Trophoblast cell (in vitro differentiated cells and primary cell): ENCODE results near the gene CHCHD6.

ENCODE experiments used
- DNase-seq, 2 donors: peaks; one replicate each; pipeline ENCODE4 v3.0.0-alpha.2; 2016
- H2AFZ ChIP-seq: 2 replicates; pipeline ENCODE4 v1.6.1; 2013; ENCODE audit warnings: low read length, moderate library complexity, mild to moderate bottlenecking; ENCODE audit not compliant: insufficient read depth, poor library complexity
- H2AK5ac ChIP-seq: 2 replicates; pipeline ENCODE4 v1.6.1; 2013; ENCODE audit warnings: mild to moderate bottlenecking, low read length
- H2BK120ac ChIP-seq: 2 replicates; pipeline ENCODE4 v1.6.1; 2013; ENCODE audit warnings: low read length, mild to moderate bottlenecking, moderate library complexity; ENCODE audit not compliant: insufficient read depth, poor library complexity
- H2BK12ac ChIP-seq: 2 replicates; pipeline ENCODE4 v1.6.1; 2013; ENCODE audit warnings: mild to moderate bottlenecking, low read length, moderate library complexity
- H2BK5ac ChIP-seq: 2 replicates; pipeline ENCODE4 v1.6.1; 2013; ENCODE audit warnings: low read length, low read depth, moderate library complexity, mild to moderate bottlenecking; ENCODE audit not compliant: poor library complexity
- H3K14ac ChIP-seq: 2 replicates; pipeline ENCODE4 v1.6.1; 2013; ENCODE audit warnings: mild to moderate bottlenecking, low read length
- H3K18ac ChIP-seq: 2 replicates; pipeline ENCODE4 v1.6.1; 2013; ENCODE audit warnings: mild to moderate bottlenecking, low read length
- H3K23ac ChIP-seq: 2 replicates; pipeline ENCODE4 v1.6.1; 2013; ENCODE audit warnings: low read length
- H3K27ac ChIP-seq: 2 replicates; pipeline ENCODE4 v1.5.1; 2013; ENCODE audit warnings: low read depth, mild to moderate bottlenecking, inconsistent platforms, low read length, moderate library complexity
- H3K27me3 ChIP-seq: 2 replicates; pipeline ENCODE4 v1.6.1; 2013; ENCODE audit warnings: inconsistent platforms, mild to moderate bottlenecking, low read length, moderate library complexity; ENCODE audit not compliant: insufficient read depth
- H3K36me3 ChIP-seq, 2 experiments: 1 replicate in 1 of 2; 2 replicates in 1 of 2; pipeline ENCODE4 v1.6.1; 2013; ENCODE audit warnings: low read length in 2 of 2, mild to moderate bottlenecking in 2 of 2, moderate library complexity in 1 of 2; ENCODE audit not compliant: insufficient read depth in 2 of 2, control insufficient read depth in 1 of 2
- H3K4ac ChIP-seq: 2 replicates; pipeline ENCODE4 v1.6.1; 2013; ENCODE audit warnings: low read depth, mild to moderate bottlenecking, low read length, moderate library complexity
- H3K4me1 ChIP-seq, 2 experiments: 1 replicate in 1 of 2; 2 replicates in 1 of 2; pipeline ENCODE4 v1.6.1; 2013; ENCODE audit warnings: low read length in 2 of 2, mild to moderate bottlenecking in 2 of 2, moderate library complexity in 1 of 2; ENCODE audit not compliant: insufficient read depth in 2 of 2, control insufficient read depth in 1 of 2
- H3K4me2 ChIP-seq: 2 replicates; pipeline ENCODE4 v1.6.1; 2013; ENCODE audit warnings: inconsistent platforms, mild to moderate bottlenecking, low read length, moderate library complexity
- H3K4me3 ChIP-seq: 2 replicates; pipeline ENCODE4 v1.5.1; 2013; ENCODE audit warnings: mild to moderate bottlenecking, low read depth, low read length, inconsistent platforms
- H3K79me1 ChIP-seq: one replicate; pipeline ENCODE4 v1.6.1; 2013; ENCODE audit warnings: low read length
- H3K79me2 ChIP-seq: 2 replicates; pipeline ENCODE4 v1.6.1; 2013; ENCODE audit warnings: low read length, mild to moderate bottlenecking; ENCODE audit not compliant: control insufficient read depth, insufficient read depth, poor library complexity
- H3K9ac ChIP-seq: 2 replicates; pipeline ENCODE4 v1.6.1; 2013; ENCODE audit warnings: mild to moderate bottlenecking, low read length
- H3K9me3 ChIP-seq: 2 replicates; pipeline ENCODE4 v1.6.1; 2013; ENCODE audit warnings: low read depth, mild to moderate bottlenecking, control low read depth, inconsistent platforms, low read length; ENCODE audit not compliant: insufficient read depth
- H4K12ac ChIP-seq: 2 replicates; pipeline ENCODE4 v1.6.1; 2013; ENCODE audit warnings: low read depth, mild to moderate bottlenecking, low read length, moderate library complexity
- H4K8ac ChIP-seq: 2 replicates; pipeline ENCODE4 v1.6.1; 2013; ENCODE audit warnings: low read depth, mild to moderate bottlenecking, low read length, moderate library complexity
- H4K91ac ChIP-seq: one replicate; pipeline ENCODE4 v1.6.1; 2013; ENCODE audit warnings: low read depth, mild to moderate bottlenecking, low read length, moderate library complexity
- WGBS: extraction: QIAGEN DNeasy Blood & Tissue Kit; methylation state at CpG from one replicate; pipeline ENCODE4 v1.1.7; 2013; ENCODE audit warnings: missing lambda C conversion rate; ENCODE audit not compliant: insufficient read length, insufficient coverage; ENCODE audit errors: extremely low coverage; 5-methylcytosine and 5-hydroxymethylcytosine counted together

CHCHD6 gene

DNA sequence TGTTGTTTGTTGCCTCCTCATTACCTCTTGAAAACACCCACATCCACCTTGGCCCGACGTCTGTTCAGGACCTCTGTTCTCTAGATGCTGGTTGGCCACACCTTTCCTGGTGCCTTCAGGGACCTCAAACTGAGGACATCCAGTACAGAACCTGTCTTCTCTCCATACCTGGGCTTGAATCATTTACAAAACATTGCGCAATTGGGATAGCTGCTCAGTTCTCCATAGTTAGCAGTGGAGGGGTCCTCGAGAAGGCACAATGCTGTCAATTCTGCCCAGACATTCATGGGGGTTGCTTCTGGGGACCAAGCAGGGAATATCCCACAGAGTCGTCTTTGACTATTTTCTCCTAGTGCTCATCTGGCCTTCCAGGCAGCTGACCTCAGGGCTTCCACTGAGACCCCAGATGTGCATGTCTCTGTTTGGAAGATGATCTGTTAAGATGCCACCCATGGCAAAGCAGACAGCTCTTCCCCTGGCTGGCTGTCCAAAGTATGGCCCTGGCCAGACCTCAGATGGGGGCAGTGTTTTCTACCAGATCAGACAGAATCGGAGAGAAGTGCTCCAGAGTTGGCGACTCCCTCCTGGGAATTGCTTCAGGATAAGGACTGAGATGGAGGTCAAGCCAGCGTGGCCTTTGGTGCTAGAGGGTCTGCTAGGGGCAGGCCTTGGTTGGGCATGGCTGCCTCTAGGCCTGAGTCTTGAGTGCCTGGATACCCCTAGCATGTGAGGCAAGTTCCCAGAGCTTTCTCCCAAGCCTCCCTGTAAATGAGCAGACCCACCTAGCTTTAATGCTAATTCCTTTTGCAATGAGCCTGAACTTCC, 46.1 kb downstream of the CHCHD6 start:
- H3K4me3 ChIP-seq = no peak overlapping the region
- WGBS = no CpG with 5 or more reads among the region's 8 CpGs
- no peak for DNase-seq

GRCh38 chr3:126750756-126751121, 46.7 kb downstream of the CHCHD6 start:
- whole genome bisulfite sequencing = no CpG with 5 or more reads among the region's 4 CpGs
- Histone ChIP-seq H3K27ac (no peak overlapping the region), H3K4me1 (peaks cover 19 to 29% of the 10 kb centered on the region in 2 experiments), H3K9me3 (no peaks in the 10 kb centered on the region), H2BK5ac (no peak overlapping the region), H4K12ac (no peak overlapping the region), H3K14ac (no peak overlapping the region), H3K4me3 (no peak overlapping the region), H3K79me2 (no peaks in the 10 kb centered on the region), H2BK12ac (no peak overlapping the region), H3K4me2 (no peak overlapping the region), H3K4ac (no peak overlapping the region), H2BK120ac (no peak overlapping the region), H3K23ac (no peak overlapping the region), H3K18ac (no peak overlapping the region), H3K79me1 (peaks cover 3% of the 10 kb centered on the region), H3K27me3 (no peaks in the 10 kb centered on the region), H2AK5ac (no peak overlapping the region), H2AFZ (no peak overlapping the region), H3K36me3 (no peaks in the 10 kb centered on the region), H4K91ac (no peak overlapping the region), H3K9ac (no peak overlapping the region), H4K8ac (no peak overlapping the region)
- no peak for DNase-seq

More for the DNA sequence above, 46.1 kb downstream of the CHCHD6 start:
- H4K91ac ChIP-seq = no peak overlapping the region
- H3K23ac ChIP-seq = no peak overlapping the region
- no peaks in the 10 kb centered on the region for H3K36me3 ChIP-seq
- no peak overlapping the region for H2BK5ac ChIP-seq
- H3K27me3 ChIP-seq = no peaks in the 10 kb centered on the region
- no peak overlapping the region for H2BK12ac ChIP-seq
- no peak overlapping the region for H3K27ac ChIP-seq
- H2AFZ ChIP-seq = no peak overlapping the region
- H3K4me1 ChIP-seq = peaks cover 19 to 29% of the 10 kb centered on the region in 2 experiments
- no peak overlapping the region for H3K18ac ChIP-seq
- no peak overlapping the region for H4K8ac ChIP-seq
- no peak overlapping the region for H4K12ac ChIP-seq
- no peak overlapping the region for H2BK120ac ChIP-seq
- H2AK5ac ChIP-seq = no peak overlapping the region
- H3K79me2 ChIP-seq = no peaks in the 10 kb centered on the region
- no peaks in the 10 kb centered on the region for H3K9me3 ChIP-seq
- no peak overlapping the region for H3K14ac ChIP-seq
- H3K9ac ChIP-seq = no peak overlapping the region
- H3K4ac ChIP-seq = no peak overlapping the region
- peaks cover 3% of the 10 kb centered on the region for H3K79me1 ChIP-seq
- H3K4me2 ChIP-seq = no peak overlapping the region

GRCh38 chr3:126751611-126752302, 47.7 kb downstream of the CHCHD6 start:
- Histone ChIP-seq H3K4me3 (no peak overlapping the region), H3K79me2 (no peaks in the 10 kb centered on the region), H2BK120ac (no peak overlapping the region), H3K27ac (no peak overlapping the region), H3K4ac (no peak overlapping the region), H3K9ac (no peak overlapping the region), H3K27me3 (no peaks in the 10 kb centered on the region), H3K14ac (no peak overlapping the region), H3K4me2 (no peak overlapping the region), H3K4me1 (peaks cover 16 to 24% of the 10 kb centered on the region in 2 experiments), H3K79me1 (peaks cover 3% of the 10 kb centered on the region), H4K8ac (no peak overlapping the region), H3K23ac (no peak overlapping the region), H4K91ac (no peak overlapping the region), H3K18ac (no peak overlapping the region), H3K36me3 (no peaks in the 10 kb centered on the region), H2AK5ac (no peak overlapping the region), H2BK5ac (no peak overlapping the region), H3K9me3 (no peaks in the 10 kb centered on the region), H4K12ac (no peak overlapping the region), H2BK12ac (peak overlapping the region; percentile 12), H2AFZ (no peak overlapping the region)
- WGBS = no CpG with 5 or more reads among the region's 7 CpGs
- DNase-seq = no peak

DNA sequence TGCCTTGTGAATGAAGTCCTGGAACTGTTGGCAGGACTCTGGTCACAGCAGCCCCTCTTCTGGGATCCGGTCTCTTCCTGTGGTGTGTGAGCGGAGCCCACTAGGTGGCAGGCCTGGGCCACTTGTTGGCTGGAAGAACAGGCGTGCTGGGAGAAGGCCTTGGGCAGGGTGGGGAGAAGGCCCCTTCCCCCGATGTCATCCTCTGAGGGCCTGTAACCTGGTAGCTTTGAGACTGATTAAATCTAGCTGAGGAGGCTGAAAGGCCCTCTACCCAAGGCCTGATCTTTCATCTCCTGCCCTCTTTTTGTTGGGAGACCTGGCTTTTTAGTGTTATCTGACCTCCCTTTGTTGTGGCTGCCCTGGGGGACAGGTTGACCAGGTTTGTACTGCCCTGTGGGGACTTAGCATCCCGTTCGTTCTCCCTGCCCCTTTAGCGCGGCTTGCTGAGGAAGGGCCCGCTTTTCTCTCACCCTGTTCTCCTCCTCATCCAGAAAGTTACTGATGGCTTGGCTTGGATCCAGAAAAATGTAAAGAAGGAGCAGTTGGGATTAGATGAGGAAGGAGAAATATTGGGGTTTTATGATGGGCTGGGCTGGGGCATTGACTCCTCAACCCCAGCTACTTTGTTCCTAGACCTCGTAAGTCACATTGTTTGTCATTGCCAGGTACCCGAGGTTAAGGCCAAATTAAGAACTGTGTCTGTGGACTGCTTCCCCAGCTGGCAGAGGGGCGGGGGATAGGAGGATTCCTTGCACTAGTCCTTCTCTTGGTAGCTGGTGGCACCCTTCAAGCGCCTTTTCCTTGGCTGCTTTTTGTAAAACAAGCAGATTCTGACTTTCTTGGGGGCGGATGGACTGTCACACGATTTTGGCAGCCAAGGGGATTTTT, 48.5 kb downstream of the CHCHD6 start:
- DNase-seq = peak; percentile 72 to 79
- H3K27me3 ChIP-seq = no peaks in the 10 kb centered on the region
- no peak overlapping the region for H2AK5ac ChIP-seq
- H3K4me1 ChIP-seq = peaks cover 14 to 21% of the 10 kb centered on the region in 2 experiments
- WGBS = no CpG with 5 or more reads among the region's 15 CpGs
- H3K27ac ChIP-seq = no peak overlapping the region
- H4K12ac ChIP-seq = no peak overlapping the region
- H3K9me3 ChIP-seq = no peaks in the 10 kb centered on the region
- peak overlapping the region; percentile 21 for H2BK120ac ChIP-seq
- no peaks in the 10 kb centered on the region for H3K36me3 ChIP-seq
- peak overlapping the region; percentile 10 for H2BK5ac ChIP-seq
- H3K79me1 ChIP-seq = peaks cover 3% of the 10 kb centered on the region
- H3K9ac ChIP-seq = no peak overlapping the region
- no peak overlapping the region for H4K8ac ChIP-seq
- no peak overlapping the region for H3K4me3 ChIP-seq
- H3K4ac ChIP-seq = no peak overlapping the region
- peak overlapping the region; percentile 15 for H3K4me2 ChIP-seq
- H4K91ac ChIP-seq = no peak overlapping the region
- H3K23ac ChIP-seq = no peak overlapping the region
- no peak overlapping the region for H2AFZ ChIP-seq
- no peaks in the 10 kb centered on the region for H3K79me2 ChIP-seq
- H2BK12ac ChIP-seq = no peak overlapping the region
- H3K18ac ChIP-seq = no peak overlapping the region
- H3K14ac ChIP-seq = no peak overlapping the region
